T-helper 2 cell (primary cell): Measurements from ENCODE around the gene OR2AE1.
"Not testable (repeated sequence)": the region's sequence is repeated elsewhere in the genome, so short reads cannot be mapped to it uniquely, and the experiment has no call there.

Experiments
- DNase-seq, 5 experiments: peaks; one replicate each; pipeline versions ENCODE4 v3.0.0 to v3.0.0-alpha.2; 2012 to 2022
- total RNA-seq, 2 donors: gene quantifications; one replicate each; lab custom pipeline; 2026; lab: John Stamatoyannopoulos, UW

Gene OR2AE1
- total RNA-seq, result 0 reads per million in 2 donors

DNA sequence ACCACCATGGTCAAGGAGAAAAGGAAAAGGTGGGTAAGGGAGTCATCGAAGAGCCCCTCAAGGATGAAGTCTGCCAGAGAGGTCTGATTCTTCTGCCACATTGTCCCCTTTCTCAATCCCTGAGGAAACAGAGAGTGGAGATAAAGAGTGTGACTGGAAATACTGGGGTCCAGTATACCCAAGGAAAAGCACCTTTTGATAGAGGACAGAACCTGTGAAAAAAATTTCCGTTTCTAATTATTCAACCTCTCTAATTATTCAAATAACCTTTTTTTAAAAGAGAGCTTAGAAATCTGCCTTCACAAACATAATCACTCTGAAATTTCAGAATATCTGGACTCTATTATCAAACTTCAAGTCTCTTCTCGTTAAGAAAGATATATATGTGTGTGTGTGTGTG lies at the start of gene OR2AE1:
TSS of gene OR2AE1 (minus strand) at position 101 of the 400 bp plus-strand sequence. CDS start at position 101, 0 bp downstream.
- DNase-seq, result no peak

- no peak for DNase-seq
Observed at GRCh38 chr7:99926321-99926720, 49.5 kb upstream of the OR2AE1 start.

- no peak for DNase-seq
Observed at GRCh38 chr7:99923200-99923599, 46.4 kb upstream of the OR2AE1 start.

DNA sequence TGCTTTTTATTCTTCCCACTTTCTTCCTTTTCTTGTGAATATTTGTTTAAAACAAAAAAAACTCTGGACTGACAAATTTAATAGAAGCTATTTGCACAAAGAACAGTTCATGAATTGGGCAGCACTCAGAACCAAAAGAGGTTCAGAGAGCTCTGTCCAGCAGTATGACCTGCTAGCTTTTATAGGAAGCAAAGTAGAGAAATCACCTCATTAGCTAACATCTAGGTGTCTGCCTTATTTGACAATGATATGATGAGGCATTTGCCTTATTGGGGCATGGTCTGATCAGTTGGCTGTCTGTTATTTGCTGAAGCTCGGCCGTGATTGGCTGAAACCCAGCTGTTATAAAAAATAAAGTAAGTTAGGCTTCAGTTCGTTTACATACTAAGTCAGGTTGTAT lies 43.3 kb upstream of the OR2AE1 start:
- no peak for DNase-seq

DNA sequence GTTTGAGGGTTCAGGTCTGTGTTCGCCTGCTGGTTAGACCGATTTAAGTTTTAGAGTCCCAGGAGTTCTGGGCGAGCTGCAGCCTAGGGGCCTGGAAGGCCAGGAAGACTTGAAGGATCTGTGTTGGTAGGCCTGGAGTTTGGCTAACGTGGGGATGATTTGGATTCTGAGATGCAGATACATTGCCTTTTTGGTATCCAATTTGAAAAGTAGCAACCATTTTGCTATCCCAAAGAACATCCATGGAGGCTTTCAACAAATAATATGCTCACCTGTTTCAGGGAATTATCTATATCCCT lies 42.9 kb upstream of the OR2AE1 start:
- DNase-seq, result no peak

GRCh38 chr7:99918959-99919813 lies 42.4 kb upstream of the OR2AE1 start, which contains the start of gene TRIM4:
Gene TRIM4, minus strand, starts transcription at chr7:99919530. Its CDS starts 129 bp downstream, at chr7:99919401.
- DNase-seq, result peak; percentile 64 to 96 (median 87)

- no peak for DNase-seq
Observed at GRCh38 chr7:99910976-99911375, 34.1 kb upstream of the OR2AE1 start.

DNA sequence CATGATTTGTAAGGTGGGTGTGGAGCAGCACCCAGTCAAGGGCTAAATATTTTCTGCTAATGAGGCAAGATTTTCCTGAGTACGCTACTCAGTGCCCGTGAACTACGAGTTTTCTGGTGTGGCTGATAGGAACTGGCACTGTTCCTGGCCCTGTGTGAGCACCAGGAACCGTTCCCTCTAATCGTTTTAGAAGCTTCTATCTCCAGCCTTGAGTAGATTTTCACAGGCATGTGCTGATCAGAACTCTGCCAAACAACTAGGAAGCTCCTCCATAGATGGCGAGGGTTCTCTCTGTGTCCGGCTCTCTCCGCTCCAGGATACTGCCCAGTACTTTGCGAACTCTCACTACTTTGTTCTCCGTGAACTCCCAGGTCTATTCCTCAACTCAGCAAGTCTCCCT lies 24.7 kb upstream of the OR2AE1 start:
- no peak for DNase-seq

GRCh38 chr7:99899830-99900519 lies 23.1 kb upstream of the OR2AE1 start:
- no peak for DNase-seq

DNA sequence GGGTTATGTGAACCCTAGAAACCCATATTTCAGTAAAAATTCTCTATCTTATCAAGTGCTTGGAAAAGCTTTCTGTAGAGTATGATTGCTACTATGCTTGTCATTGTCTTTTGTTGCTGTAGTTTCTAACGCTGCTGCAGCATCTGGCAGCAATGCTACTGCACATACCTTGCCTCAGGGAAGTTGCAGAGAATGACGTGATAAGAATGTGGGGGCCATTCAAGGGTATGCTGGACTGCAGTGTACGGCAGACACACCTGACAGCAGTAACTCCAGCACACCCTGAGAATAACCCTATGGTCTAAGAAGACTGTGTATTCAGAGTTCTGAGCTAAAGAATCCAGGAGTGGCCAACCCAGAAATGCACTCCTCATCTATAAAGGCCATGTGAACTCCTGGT lies 22.0 kb upstream of the OR2AE1 start:
- DNase-seq, result no peak

GRCh38 chr7:99898023-99898357 lies 21.2 kb upstream of the OR2AE1 start:
- no peak for DNase-seq

GRCh38 chr7:99897322-99898022 lies 20.6 kb upstream of the OR2AE1 start:
- DNase-seq, result peak in 2 of 5 experiments; percentile 10 to 14

DNA sequence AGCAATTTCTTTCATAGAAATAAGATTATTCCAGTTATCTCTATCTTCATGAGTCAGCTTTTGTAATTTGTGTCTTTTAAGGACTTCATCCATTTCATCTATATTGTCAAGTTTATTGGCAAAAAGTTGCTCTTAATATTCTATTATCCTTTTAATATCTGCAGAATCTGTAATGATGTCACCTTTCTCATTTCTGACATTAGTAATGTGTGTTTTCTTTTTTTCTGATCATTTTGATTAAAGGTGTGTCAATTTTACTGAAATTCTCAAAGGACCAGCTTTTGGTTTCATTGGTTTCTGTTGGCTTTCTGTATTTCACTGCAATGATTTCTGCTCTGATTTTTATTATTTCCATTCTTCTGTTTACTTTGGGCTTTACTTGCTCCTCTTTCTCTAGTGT lies 17.9 kb upstream of the OR2AE1 start:
- DNase-seq, result no peak

DNA sequence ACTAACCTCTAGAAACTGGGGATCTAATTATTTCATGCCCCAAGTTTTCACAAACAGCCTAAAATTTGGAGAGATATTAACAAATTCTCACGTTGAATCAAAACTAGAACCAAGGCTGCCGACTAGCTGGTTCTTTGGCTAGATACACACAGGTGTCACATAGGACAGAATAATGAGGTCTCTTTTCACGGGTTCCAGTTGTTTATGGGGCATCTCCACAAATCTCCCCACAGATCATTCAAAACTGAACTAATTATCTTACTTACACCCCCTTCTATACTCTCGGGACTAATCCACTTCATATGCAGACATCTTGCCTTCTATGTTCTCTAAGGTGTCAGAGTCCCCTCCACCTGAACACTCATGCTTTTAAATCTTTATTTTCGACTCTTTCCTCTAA lies 16.4 kb upstream of the OR2AE1 start:
- DNase-seq, result no peak

- not testable (repeated sequence) for DNase-seq
Observed at GRCh38 chr7:99890348-99890747, 13.5 kb upstream of the OR2AE1 start.

DNA sequence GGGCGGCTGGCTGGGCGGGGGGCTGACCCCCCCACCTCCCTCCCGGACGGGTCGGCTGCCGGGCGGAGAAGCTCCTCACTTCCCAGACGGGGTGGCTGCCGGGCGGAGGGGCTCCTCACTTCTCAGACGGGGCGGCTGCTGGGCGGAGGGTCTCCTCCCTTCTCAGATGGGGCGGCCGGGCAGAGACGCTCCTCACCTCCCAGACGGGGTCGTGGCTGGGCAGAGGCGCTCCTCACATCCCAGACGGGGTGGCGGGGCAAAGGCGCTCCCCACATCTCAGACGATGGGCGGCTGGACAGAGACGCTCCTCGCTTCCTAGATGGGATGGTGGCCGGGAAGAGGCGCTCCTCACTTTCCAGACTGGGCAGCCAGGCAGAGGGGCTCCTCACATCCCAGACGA lies 11.5 kb upstream of the OR2AE1 start:
- not testable (repeated sequence) for DNase-seq

DNA sequence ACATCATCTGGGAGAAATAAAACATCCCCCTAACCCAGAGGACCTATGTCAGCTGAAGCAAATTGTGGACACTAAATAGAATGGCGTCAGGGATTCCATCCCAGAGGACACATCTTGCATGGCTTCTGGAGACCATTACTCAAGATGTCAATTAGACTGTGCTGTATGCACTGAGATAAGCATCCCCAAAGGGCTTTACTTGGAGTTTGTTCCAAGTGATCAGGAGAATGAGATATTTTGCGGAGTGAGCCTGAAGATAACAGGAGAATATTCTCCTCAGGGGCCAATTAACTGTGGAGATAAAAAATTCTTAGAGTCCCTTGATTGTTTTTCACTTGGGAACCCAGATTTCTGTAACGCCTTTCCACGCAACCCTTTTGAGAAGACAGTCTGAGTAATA lies 4.5 kb upstream of the OR2AE1 start:
- no peak for DNase-seq

DNA sequence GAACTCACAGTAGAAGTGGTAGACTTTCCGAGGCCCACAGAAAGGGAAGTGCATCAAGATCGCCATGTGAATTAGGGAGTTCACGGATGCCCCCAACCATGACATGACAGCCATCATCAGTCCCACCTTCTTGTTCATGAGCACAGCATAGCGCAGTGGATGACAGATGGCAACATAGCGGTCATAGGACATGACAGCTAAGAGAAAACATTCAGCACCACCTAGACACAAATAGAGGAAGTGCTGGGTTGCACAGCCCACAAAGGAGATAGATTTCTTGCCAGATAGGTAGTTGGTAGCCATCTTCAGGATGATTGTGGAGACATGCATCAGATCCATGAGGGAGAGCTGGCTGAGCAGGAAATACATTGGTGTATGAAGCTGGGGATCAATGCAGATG lies 342 bp downstream of the OR2AE1 start:
- peak in 1 of 5 experiments; percentile 13 for DNase-seq

DNA sequence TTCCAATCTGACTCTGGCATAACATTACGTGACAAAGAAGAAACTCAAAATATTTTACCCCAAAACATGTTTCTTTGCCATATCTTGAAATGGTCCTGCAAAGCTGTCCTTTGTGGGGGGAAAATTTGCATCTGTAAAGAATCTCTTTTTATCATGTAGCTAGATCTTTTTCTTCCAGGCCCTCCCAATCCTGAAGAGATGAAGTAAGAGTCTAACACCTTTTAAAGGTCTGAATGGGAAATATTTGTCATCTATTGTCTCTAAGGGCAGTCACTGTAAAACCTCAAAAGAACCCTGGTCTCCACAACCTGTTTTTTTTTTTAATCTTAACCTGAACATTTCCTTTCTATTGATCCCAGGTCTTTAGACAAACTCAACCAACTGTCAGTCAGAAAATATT lies 8.6 kb downstream of the OR2AE1 start:
- no peak for DNase-seq

DNA sequence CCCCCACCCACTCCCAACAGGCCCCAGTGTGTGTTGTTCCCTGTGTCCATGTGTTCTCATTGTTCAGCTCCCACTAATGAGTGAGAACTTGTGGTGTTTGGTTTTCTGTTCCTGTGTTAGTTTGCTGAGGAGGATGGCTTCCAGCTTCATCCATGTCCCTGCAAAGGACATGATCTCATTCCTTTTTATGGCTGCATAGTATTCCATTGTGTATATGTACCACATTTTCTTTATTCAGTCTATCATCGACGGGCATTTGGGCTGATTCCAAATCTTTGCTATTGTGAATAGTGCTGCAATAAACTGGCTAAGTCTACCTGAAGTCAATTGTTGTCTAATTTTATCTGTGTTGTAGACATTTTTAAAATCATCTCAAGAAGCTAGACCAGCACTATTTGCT lies 9.4 kb downstream of the OR2AE1 start:
- not testable (repeated sequence) for DNase-seq

DNA sequence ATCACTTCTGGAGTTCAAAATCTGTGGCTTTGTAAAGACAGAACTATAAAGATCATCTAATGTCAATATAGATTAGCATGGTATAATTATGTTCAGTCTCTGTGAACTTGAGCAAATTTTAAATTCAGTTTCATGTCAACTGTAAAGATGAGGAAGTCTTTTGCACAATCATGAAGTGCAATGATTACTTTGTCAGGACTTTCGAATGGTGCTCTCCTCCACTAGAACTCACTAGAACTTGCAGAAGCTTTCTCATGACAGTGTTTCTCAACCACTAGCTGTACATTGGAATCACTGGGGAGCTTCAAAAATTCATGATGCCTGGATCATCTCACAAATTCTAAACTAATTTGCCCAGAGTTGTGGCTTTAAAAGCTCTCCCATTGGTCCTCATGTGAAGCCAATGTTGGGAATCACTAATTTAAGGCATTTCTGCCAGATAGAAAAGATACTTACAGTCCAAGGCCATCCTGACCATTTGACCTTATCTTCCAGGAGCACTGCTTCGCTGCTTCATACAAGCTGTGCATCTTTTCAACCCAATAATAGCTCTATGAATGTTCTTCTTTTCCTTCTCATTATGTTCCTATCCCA lies 12.9 kb downstream of the OR2AE1 start:
- DNase-seq, result no peak

DNA sequence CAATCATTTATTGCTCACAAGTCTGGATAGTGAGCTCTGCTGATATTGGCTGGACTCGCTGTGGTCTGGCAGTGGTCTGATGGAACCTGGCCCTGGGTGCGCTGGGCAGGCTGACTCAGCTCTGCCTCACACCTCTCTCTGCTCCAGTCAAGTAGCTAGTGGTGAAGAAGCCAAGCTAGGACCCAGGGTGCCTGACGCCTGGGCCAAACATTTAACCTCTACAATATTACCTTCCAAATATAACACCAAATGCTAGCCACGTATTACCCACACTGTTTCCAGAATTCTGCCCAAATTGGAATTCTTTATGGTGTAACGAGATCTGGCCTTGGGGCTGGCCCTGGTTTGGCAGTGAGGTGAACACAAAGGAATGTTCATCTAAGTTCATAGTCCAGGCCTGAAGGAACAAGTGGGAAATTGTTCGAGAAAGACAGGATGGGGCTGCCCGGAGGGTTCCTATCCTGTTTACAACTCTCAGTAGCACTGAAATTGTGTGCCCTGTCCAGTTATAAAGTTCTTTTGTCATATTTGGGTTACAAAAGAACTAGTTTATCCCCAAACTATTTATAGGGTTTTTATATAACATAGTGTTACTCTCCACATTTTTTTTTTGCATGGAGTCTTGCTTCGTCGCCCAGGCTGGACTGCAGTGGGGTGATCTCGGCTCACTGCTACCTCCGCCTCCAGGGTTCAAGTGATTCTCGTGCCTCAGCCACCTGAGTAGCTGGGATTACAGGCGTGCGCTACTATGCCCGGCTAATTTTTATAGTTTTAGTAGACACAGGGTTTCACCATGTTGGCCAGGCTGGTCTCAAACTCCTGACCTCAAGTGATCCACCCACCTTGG lies 16.3 kb downstream of the OR2AE1 start:
- DNase-seq, result no peak
